Central memory CD4-positive, alpha-beta T cell (primary cell): Measurements from ENCODE around the gene GHRL.
"Not testable (repeated sequence)": the region's sequence is repeated elsewhere in the genome, so short reads cannot be mapped to it uniquely, and the experiment has no call there.

Experiments
- DNase-seq: peaks from one replicate; pipeline ENCODE4 v3.0.0; 2022

The GHRL gene

GRCh38 chr3:10322352-10322710 is 29.6 kb upstream of the GHRL start:
- DNase-seq, result peak; percentile 14

GRCh38 chr3:10321630-10322351 is 29.0 kb upstream of the GHRL start:
- no peak for DNase-seq

- DNase-seq, result no peak
Observed at GRCh38 chr3:10320320-10320677, 27.6 kb upstream of the GHRL start.

- DNase-seq, result no peak
Observed at GRCh38 chr3:10319804-10320203, 27.1 kb upstream of the GHRL start.

- DNase-seq, result no peak
Observed at GRCh38 chr3:10319251-10319650, 26.5 kb upstream of the GHRL start.

GRCh38 chr3:10317961-10318350 is 25.2 kb upstream of the GHRL start:
- DNase-seq, result no peak

- no peak for DNase-seq
Observed at GRCh38 chr3:10317311-10317960, 24.7 kb upstream of the GHRL start.

- DNase-seq, result no peak
Observed at GRCh38 chr3:10315771-10316344, 23.1 kb upstream of the GHRL start.

- no peak for DNase-seq
Observed at GRCh38 chr3:10315101-10315500, 22.4 kb upstream of the GHRL start.

- DNase-seq, result no peak
Observed at GRCh38 chr3:10312861-10313260, 20.1 kb upstream of the GHRL start.

- no peak for DNase-seq
Observed at GRCh38 chr3:10312391-10312790, 19.6 kb upstream of the GHRL start.

GRCh38 chr3:10311710-10312109 is 19.0 kb upstream of the GHRL start:
- DNase-seq, result no peak

GRCh38 chr3:10310578-10310977 is 17.8 kb upstream of the GHRL start:
- no peak for DNase-seq

GRCh38 chr3:10309736-10310135 is 17.0 kb upstream of the GHRL start:
- no peak for DNase-seq

GRCh38 chr3:10308678-10309077 is 15.9 kb upstream of the GHRL start:
- no peak for DNase-seq

GRCh38 chr3:10306156-10306555 is 13.4 kb upstream of the GHRL start:
- no peak for DNase-seq

GRCh38 chr3:10305331-10305902 is 12.7 kb upstream of the GHRL start:
- DNase-seq, result no peak

- no peak for DNase-seq
Observed at GRCh38 chr3:10304905-10305304, 12.2 kb upstream of the GHRL start.

GRCh38 chr3:10303785-10304184 is 11.0 kb upstream of the GHRL start:
- DNase-seq, result no peak

GRCh38 chr3:10303105-10303504 is 10.4 kb upstream of the GHRL start:
- DNase-seq, result no peak

- no peak for DNase-seq
Observed at GRCh38 chr3:10300087-10300486, 7.3 kb upstream of the GHRL start.

GRCh38 chr3:10299679-10300078 is 6.9 kb upstream of the GHRL start:
- DNase-seq, result no peak

- DNase-seq, result no peak
Observed at GRCh38 chr3:10299175-10299574, 6.4 kb upstream of the GHRL start.

GRCh38 chr3:10298064-10298463 is 5.3 kb upstream of the GHRL start:
- DNase-seq, result not testable (repeated sequence)
